Endothelial cell of umbilical vein (primary cell): ENCODE measurements around the gene ATXN7. TPM values are rescaled to one million over a fixed set of nuclear protein-coding genes. Genes with fewer than 3 reads are reported as not detected.

Experiments
- BruUV-seq: library from RNA; stranded (reverse); fragments of 400-500 nt; replicated peaks from 2 replicates; lab custom pipeline; 2021; lab: Mats Ljungman, UMichigan
- CTCF ChIA-PET: fragments of 300-600, 350-600 bp; sonication (Branson Sonifier 250); formaldehyde crosslinking; loops from one replicate; lab custom pipeline; 2021; ENCODE audit warnings: antibody characterized with exemption, inconsistent platforms; lab: Charles Lee
- POLR2A ChIA-PET: fragments of 300-600, 350-600 bp; sonication (Branson Sonifier 250); formaldehyde crosslinking; loops from one replicate; lab custom pipeline; 2021; ENCODE audit warnings: antibody characterized with exemption, inconsistent platforms; lab: Charles Lee
- DNase-seq: peaks from one replicate; pipeline ENCODE4 v3.0.0-alpha.2; 2011; ENCODE audit warnings: low read depth, low spot score
- FAIRE-seq: peaks from 2 replicates; lab custom pipeline; 2011; peaks lifted over from hg19 to GRCh38; lab: Jason Lieb, UNC
- H2AFZ ChIP-seq: 2 replicates; pipeline ENCODE4 v1.6.0; 2012; ENCODE audit warnings: low read depth, low read length, control low read depth, inconsistent platforms
- H3K27ac ChIP-seq: 2 replicates; pipeline ENCODE4 v1.5.1; 2011; ENCODE audit warnings: low read depth, mild to moderate bottlenecking, control low read depth, low read length, moderate library complexity; ENCODE audit not compliant: insufficient read depth
- H3K27me3 ChIP-seq, 2 experiments: 2 replicates each; pipeline versions ENCODE4 v1.6.0 to v1.6.1; 2011; ENCODE audit warnings: low read length in 2 of 2, mixed read lengths in 1 of 2; ENCODE audit not compliant: control insufficient read depth in 2 of 2, insufficient read depth in 2 of 2
- H3K36me3 ChIP-seq, 2 experiments: 2 replicates in 1 of 2; 3 replicates in 1 of 2; pipeline ENCODE4 v1.5.1; 2011; ENCODE audit warnings: low read length in 2 of 2, mild to moderate bottlenecking in 1 of 2, moderate library complexity in 1 of 2; ENCODE audit not compliant: control insufficient read depth in 2 of 2, insufficient read depth in 2 of 2; ENCODE audit errors: extremely low read depth in 1 of 2
- H3K4me1 ChIP-seq: 3 replicates; pipeline ENCODE4 v1.5.1; 2011; ENCODE audit warnings: mild to moderate bottlenecking, low read length; ENCODE audit not compliant: control insufficient read depth, insufficient read depth; ENCODE audit errors: extremely low read depth
- H3K4me2 ChIP-seq: 2 replicates; pipeline ENCODE4 v1.6.1; 2011; ENCODE audit warnings: low read length, control low read depth, mixed read lengths; ENCODE audit not compliant: insufficient read depth
- H3K4me3 ChIP-seq, 3 experiments: fragments of 200-600 bp in 1 of 3; sonication (generic), shearing (Covaris generic) in 1 of 3; replicated peaks in 1 of 3; 2 replicates each; pipeline ENCODE4 v1.5.1; 2011 to 2016; ENCODE audit warnings: control low read depth in 3 of 3, low read length in 3 of 3, mild to moderate bottlenecking in 2 of 3, inconsistent platforms in 1 of 3, low read depth in 1 of 3, moderate library complexity in 1 of 3; ENCODE audit not compliant: insufficient read depth in 1 of 3
- H3K79me2 ChIP-seq: 2 replicates; pipeline ENCODE4 v1.6.0; 2012; ENCODE audit warnings: low read length, inconsistent platforms; ENCODE audit not compliant: control insufficient read depth, insufficient read depth
- H3K9ac ChIP-seq: replicated peaks from 2 replicates; pipeline ENCODE3; 2011; ENCODE audit warnings: low read length, control low read depth; ENCODE audit not compliant: insufficient read depth; ENCODE audit errors: extremely low read depth
- H3K9me1 ChIP-seq: replicated peaks from 3 replicates; pipeline ENCODE4 v1.6.0; 2011; ENCODE audit warnings: mild to moderate bottlenecking, low read length; ENCODE audit not compliant: control insufficient read depth, insufficient read depth; ENCODE audit errors: extremely low read depth
- H3K9me3 ChIP-seq: replicated peaks from 2 replicates; pipeline ENCODE4 v1.5.1; 2012; ENCODE audit warnings: low read length, inconsistent platforms; ENCODE audit not compliant: control insufficient read depth, insufficient read depth
- H4K20me1 ChIP-seq: replicated peaks from 2 replicates; pipeline ENCODE3; 2011; ENCODE audit warnings: mild to moderate bottlenecking, low read length; ENCODE audit not compliant: control insufficient read depth, insufficient read depth; ENCODE audit errors: extremely low read depth
- EZH2 ChIP-seq: IDR thresholded peaks from 2 replicates; pipeline ENCODE4 v1.6.1; 2012; ENCODE audit warnings: borderline replicate concordance, low read depth, mild to moderate bottlenecking, moderate library complexity, low read length, inconsistent platforms; ENCODE audit not compliant: severe bottlenecking
- FOS ChIP-seq: IDR thresholded peaks from 2 replicates; pipeline ENCODE4 v1.6.1; 2011; ENCODE audit warnings: mild to moderate bottlenecking, low read length, moderate library complexity, borderline replicate concordance; ENCODE audit not compliant: insufficient read depth
- GATA2 ChIP-seq: IDR thresholded peaks from 2 replicates; pipeline ENCODE4 v1.7.0; 2011; ENCODE audit warnings: low read depth, mild to moderate bottlenecking, moderate library complexity, mixed read lengths, low read length; ENCODE audit not compliant: insufficient read length, insufficient read depth
- JUN ChIP-seq: IDR thresholded peaks from 2 replicates; pipeline ENCODE4 v1.6.1; 2011; ENCODE audit warnings: borderline replicate concordance, low read depth; ENCODE audit not compliant: insufficient read length, insufficient read depth
- MYC ChIP-seq: IDR thresholded peaks from one replicate; pipeline ENCODE4 v1.6.1; 2011; ENCODE audit warnings: mild to moderate bottlenecking, low read depth, low read length
- POLR2A ChIP-seq: IDR thresholded peaks from 2 replicates; pipeline ENCODE4 v1.6.1; 2012; ENCODE audit warnings: low read depth, mild to moderate bottlenecking, control low read depth, low read length
- POLR2AphosphoS5 ChIP-seq: IDR thresholded peaks from 2 replicates; pipeline ENCODE4 v1.6.1; 2012; ENCODE audit warnings: low read depth, mild to moderate bottlenecking, control low read depth, low read length, moderate library complexity; ENCODE audit not compliant: insufficient read depth
- dilution Hi-C: fragments of 300-500 bp; cut with MboI; formaldehyde crosslinking; loops from one replicate; pipeline ENCODE4 v1.15.0; 2019; ENCODE audit warnings: low sequenced_read_pairs; ENCODE audit not compliant: extremely low pct_ligation_motif_present
- intact Hi-C: fragments of 100-400 bp; cut with micrococcal nuclease; formaldehyde crosslinking; loops from one replicate; pipeline ENCODE4 v1.10.0; 2022
- polyA plus RNA-seq, 4 experiments: library from polyadenylated mRNA; depleted of rRNA in 3 of 4; stranded (reverse) in 3 of 4; unstranded in 1 of 4; fragments of >200 nt; gene quantifications; 2 replicates each; pipeline versions ENCODE4 v1.2.1 to v1.2.3, GENCODE V29; 2011 to 2012; ENCODE audit warnings: missing spikeins in 1 of 4
- total RNA-seq: library from RNA; stranded (reverse); gene quantifications from 2 replicates; pipeline ENCODE4 v1.2.3, GENCODE V29; 2021
- TF ChIP-seq, protein P1 (sequence below), 2 donors: IDR thresholded peaks; 1 replicate in 1 of 2; 2 replicates in 1 of 2; pipeline ENCODE4 v1.5.1; 2011; ENCODE audit warnings: low read length in 2 of 2, mild to moderate bottlenecking in 2 of 2, moderate library complexity in 2 of 2, control low read depth in 1 of 2, inconsistent platforms in 1 of 2, low read depth in 1 of 2; ENCODE audit not compliant: insufficient read depth in 1 of 2; ENCODE audit errors: extremely low read depth in 1 of 2
- TF ChIP-seq, protein P2 (sequence below): IDR thresholded peaks from 2 replicates; pipeline ENCODE4 v1.6.1; 2011; ENCODE audit not compliant: insufficient read depth, insufficient read length

Gene ATXN7
- total and polyA plus RNA-seq, 2 donors (not counting 3 experiments of a cell fraction or from before 2014, with no cell fraction given): 21.2 to 34.7 TPM

DNA sequence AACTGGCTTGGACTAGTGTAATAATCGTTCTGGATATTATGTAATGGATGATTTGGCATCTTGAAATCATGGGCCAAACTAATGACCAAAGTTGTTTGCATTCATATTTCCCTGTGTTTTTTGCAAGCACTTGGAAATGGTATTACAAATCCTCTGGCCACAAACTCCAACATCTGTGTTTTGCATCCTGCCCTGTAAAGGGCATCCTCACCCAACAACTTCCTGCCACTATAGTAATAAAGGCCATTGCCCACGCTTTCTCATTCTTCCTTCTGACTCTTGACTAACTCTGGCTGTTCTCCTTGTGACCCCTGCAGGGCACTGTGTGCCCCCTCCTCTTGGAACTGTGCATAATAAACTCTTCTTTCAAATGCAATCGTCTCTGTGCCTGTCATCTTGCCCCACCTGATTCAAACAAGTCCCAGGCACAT lies 185.0 kb downstream of the ATXN7 start:
- Histone ChIP-seq H3K4me3 (no peak overlapping the region), H3K4me2 (no peak overlapping the region), H4K20me1 (no peaks in the 10 kb centered on the region), H3K79me2 (no peaks in the 10 kb centered on the region), H3K4me1 (no peaks in the 10 kb centered on the region), H3K9me3 (no peaks in the 10 kb centered on the region), H3K27ac (no peak overlapping the region), H2AFZ (no peak overlapping the region), H3K9ac (no peak overlapping the region), H3K27me3 (peaks cover 7 to 12% of the 10 kb centered on the region in 2 experiments), H3K36me3 (no peaks in the 10 kb centered on the region), H3K9me1 (no peaks in the 10 kb centered on the region)
- ChIA-PET POLR2A (no interaction called here), CTCF (interaction anchor here (1.4 kb wide), 1 partner anchor 10 kb away, joined by 5 read pairs; no protein-coding TSS in a partner anchor)
- FAIRE-seq (no peak), DNase-seq (peak; percentile 57)
- dilution Hi-C loops (loop anchor here (25.0 kb wide), 1 partner anchor 414 kb away; no protein-coding TSS in a partner anchor), intact Hi-C loops (no loop called here)
- TF ChIP-seq, protein P1, sequence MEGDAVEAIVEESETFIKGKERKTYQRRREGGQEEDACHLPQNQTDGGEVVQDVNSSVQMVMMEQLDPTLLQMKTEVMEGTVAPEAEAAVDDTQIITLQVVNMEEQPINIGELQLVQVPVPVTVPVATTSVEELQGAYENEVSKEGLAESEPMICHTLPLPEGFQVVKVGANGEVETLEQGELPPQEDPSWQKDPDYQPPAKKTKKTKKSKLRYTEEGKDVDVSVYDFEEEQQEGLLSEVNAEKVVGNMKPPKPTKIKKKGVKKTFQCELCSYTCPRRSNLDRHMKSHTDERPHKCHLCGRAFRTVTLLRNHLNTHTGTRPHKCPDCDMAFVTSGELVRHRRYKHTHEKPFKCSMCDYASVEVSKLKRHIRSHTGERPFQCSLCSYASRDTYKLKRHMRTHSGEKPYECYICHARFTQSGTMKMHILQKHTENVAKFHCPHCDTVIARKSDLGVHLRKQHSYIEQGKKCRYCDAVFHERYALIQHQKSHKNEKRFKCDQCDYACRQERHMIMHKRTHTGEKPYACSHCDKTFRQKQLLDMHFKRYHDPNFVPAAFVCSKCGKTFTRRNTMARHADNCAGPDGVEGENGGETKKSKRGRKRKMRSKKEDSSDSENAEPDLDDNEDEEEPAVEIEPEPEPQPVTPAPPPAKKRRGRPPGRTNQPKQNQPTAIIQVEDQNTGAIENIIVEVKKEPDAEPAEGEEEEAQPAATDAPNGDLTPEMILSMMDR (IDR thresholded peaks at IDR 0.05; ENCODE audit: extremely low read depth in 1 of 2, insufficient read depth in 1 of 2, low read depth in 1 of 2, low read length in 2 of 2): no peak
- TF ChIP-seq, protein P2, sequence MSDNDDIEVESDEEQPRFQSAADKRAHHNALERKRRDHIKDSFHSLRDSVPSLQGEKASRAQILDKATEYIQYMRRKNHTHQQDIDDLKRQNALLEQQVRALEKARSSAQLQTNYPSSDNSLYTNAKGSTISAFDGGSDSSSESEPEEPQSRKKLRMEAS: no peak
- TF ChIP-seq POLR2A (no peak), JUN (no peak), GATA2 (no peak), EZH2 (no peak), MYC (no peak), POLR2AphosphoS5 (no peak), FOS (no peak)
- no TSS peak for BruUV-seq
